GM12891 (cell line): ENCODE results near the gene JDP2.

ENCODE experiments used
- POLR2A ChIP-seq: IDR thresholded peaks from 2 replicates; pipeline ENCODE4 v1.6.1; 2011; ENCODE audit warnings: low read depth, low read length, control low read depth
- POLR2AphosphoS5 ChIP-seq: IDR thresholded peaks from 2 replicates; pipeline ENCODE4 v1.6.1; 2011; ENCODE audit warnings: low read depth, low read length, control low read depth
- POU2F2 ChIP-seq: IDR thresholded peaks from 2 replicates; pipeline ENCODE4 v1.6.1; 2011; ENCODE audit warnings: low read depth, mild to moderate bottlenecking, control low read depth, low read length, moderate library complexity
- SPI1 ChIP-seq: IDR thresholded peaks from 2 replicates; pipeline ENCODE4 v1.6.1; 2011; ENCODE audit warnings: low read depth, low read length, control low read depth
- TAF1 ChIP-seq: IDR thresholded peaks from 2 replicates; pipeline ENCODE4 v1.6.1; 2011; ENCODE audit warnings: low read depth, low read length, control low read depth

- TF ChIP-seq POLR2A (no peak), SPI1 (peak; percentile 57), POLR2AphosphoS5 (no peak), TAF1 (no peak), POU2F2 (peak; percentile 28; the same call in 1 of the 2 replicates)
These were observed 69.4 kb downstream of the JDP2 start for GRCh38 chr14:75497191-75497590.
